ENCODE results near the gene KDM2A.
A peak's percentile ranks its signal among the peaks of the same experiment; 100 is the strongest.

KDM2A gene

DNA sequence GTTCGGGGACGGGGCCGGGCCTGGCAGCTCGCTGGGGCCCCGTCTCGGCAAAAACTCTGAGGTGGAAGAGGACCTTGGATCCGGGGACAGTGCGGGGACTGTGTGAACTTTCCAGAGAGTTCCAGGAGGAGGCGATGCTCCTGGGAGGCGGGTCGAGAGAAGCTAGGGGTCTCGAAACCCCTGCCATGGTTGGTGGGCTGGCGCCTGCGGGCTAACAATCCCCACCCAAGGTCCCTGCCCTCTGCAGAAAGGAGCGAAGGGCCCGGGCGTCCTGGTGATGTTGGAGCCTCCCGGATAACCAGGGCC is 142.5 kb downstream of the KDM2A start:
- no peak for DNase-seq (ENCODE audit: low read depth)
- no peak overlapping the region for H3K4me3 ChIP-seq (ENCODE audit: low read length)
- TF ChIP-seq, protein P1, sequence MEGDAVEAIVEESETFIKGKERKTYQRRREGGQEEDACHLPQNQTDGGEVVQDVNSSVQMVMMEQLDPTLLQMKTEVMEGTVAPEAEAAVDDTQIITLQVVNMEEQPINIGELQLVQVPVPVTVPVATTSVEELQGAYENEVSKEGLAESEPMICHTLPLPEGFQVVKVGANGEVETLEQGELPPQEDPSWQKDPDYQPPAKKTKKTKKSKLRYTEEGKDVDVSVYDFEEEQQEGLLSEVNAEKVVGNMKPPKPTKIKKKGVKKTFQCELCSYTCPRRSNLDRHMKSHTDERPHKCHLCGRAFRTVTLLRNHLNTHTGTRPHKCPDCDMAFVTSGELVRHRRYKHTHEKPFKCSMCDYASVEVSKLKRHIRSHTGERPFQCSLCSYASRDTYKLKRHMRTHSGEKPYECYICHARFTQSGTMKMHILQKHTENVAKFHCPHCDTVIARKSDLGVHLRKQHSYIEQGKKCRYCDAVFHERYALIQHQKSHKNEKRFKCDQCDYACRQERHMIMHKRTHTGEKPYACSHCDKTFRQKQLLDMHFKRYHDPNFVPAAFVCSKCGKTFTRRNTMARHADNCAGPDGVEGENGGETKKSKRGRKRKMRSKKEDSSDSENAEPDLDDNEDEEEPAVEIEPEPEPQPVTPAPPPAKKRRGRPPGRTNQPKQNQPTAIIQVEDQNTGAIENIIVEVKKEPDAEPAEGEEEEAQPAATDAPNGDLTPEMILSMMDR (IDR thresholded peaks at IDR 0.05; ENCODE audit: insufficient read depth, low read depth, low read length, missing control alignments) = peak; percentile 28

DNA sequence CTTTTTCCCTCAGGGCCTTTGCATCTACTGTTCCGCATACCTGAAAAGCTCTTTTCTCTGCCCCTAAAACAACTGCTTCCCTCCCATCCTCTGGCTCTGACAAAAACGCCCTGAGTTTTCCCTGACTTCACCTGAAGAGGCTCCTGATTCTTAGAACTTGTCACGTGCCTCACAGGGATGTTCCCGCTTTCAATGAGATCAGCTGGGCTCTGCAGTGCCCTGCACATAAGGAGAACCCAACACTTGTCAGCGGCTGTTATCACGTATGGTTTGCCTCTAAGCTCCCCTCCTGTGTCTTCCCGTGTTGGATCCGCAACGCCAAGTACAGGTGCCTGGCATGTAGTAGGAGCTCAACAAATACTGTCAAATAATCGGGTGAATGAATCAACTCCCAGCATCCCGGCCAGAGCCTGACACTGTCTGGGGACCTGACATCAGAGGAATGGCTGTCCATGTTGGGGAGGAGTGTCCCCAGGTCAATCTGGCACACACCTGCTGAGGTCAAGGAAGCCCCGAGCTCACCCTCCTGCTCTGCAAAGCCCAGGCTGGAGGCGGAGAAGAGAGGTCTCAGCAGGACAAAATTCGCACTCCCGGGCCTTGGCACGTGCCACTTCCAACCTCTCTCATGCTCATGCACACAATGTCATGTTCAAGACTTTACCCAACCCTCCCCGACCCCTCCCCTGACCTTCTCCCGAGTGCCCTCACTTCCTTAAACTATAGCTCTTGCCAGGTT is 143.1 kb downstream of the KDM2A start:
- TF ChIP-seq, protein P1 (IDR thresholded peaks at IDR 0.05; ENCODE audit: insufficient read depth, low read depth, low read length, missing control alignments) = no peak
- H3K4me3 ChIP-seq (ENCODE audit: low read length) = no peak overlapping the region
- DNase-seq (ENCODE audit: low read depth) = no peak

DNA sequence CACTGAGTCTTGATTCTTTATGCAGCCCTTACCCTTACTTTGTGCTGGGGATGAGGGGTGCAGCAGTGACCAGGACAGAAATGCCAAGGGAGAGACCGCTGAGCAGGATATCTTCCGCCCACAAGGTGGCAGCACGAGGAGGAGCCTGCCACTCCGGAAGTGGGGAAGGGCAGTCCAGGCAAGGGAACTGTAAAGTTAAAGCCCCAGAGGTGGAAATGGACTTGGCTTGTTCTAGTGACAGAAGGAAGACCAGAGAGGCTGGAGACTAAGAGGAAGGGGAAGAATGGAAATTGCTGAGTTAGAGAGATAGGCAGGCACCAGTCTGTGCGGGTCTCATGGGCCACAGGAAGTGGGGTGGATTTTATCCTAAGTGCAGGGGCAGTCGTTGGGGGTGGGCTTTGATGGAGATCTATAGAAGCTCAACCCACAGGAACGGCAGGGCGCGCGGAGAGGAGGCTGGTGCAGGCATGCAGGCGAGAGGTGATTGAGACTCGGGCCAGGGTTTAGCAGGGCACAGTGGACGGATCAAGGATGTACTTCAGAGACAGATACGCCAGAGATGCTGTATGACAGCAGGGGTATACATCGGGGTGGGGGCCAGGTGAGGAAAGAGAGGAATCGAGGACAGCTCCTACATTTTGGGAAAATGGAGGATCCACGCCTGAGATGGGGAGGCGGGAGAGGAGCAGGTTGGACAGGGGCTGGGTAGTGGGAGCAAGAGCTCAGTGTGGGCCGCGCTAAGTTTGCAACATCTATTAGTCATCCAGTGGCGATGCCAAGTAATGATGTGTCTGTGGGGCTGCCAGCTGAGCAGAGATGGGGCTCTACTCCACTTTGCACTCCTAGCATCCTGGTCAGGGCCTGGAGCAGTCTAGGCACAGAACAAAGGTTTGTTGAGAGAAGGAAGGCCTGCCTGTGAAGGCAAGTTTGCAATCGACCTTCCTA is 143.9 kb downstream of the KDM2A start:
- no peak overlapping the region for H3K4me3 ChIP-seq (ENCODE audit: low read length)
- peak; percentile 92 for DNase-seq (ENCODE audit: low read depth)
- TF ChIP-seq, protein P1 (IDR thresholded peaks at IDR 0.05; ENCODE audit: insufficient read depth, low read depth, low read length, missing control alignments) = peak; percentile 88

DNA sequence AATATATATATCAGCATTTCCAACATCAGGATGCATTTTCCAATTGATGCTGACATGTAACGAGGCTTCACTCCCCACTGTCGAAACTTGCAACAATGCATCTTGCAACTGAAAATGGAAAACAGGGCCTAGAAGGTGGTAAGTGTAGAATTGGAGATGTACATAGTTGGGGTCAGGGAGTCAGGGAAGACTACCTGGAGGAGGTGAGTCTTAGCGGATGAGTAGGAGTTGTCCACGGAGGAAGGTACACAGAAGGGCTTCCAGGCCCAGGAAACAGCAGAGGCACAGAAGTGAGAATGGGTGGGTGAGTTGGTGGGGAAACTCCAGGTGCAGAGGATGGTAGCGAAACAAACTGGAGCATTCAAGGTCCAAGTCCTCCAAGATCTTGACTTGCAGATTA is 145.2 kb downstream of the KDM2A start:
- no peak for DNase-seq (ENCODE audit: low read depth)

DNA sequence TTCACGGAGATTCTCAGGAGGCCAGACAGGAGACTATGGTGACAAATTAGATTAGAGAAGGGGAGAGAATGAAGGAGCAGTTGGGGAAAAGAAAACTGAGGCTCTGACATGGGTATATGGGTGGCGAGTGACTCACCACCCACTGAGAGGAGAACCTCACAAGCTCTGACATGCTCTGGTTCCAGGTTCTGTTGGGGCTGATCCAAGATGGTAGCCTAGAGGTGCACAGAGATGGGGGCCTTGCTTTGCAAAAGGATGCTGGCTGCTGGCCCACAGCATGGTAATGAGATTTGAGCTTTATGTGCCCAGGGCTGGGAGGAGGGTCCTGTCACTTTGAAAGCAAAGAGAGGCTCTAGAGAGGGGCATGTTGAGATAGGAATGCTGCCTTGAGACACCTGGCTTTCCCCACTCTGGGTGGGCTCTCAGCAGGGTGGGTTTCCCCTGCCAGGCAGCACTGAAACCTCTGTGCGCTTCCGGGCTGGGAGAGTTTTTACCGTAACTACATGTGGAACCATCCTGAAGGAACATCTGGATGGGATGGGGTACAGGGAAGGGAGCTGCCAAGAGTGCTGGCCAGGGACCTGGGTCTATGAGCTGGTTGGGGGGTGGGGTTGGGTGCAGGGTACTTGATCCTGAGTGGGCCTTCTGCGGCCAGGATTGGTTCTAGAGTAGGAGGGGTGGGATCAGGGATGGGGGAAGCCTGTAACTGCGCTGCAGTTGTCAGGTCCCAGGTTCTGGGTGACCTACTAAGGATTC is 146.0 kb downstream of the KDM2A start:
- peak; percentile 86 for DNase-seq (ENCODE audit: low read depth)
- H3K4me3 ChIP-seq (ENCODE audit: low read length) = no peak overlapping the region
- TF ChIP-seq, protein P1 (IDR thresholded peaks at IDR 0.05; ENCODE audit: insufficient read depth, low read depth, low read length, missing control alignments) = no peak

More for the DNA sequence above, 145.2 kb downstream of the KDM2A start:
- H3K4me3 ChIP-seq (ENCODE audit: low read length) = no peak overlapping the region
- TF ChIP-seq, protein P1 (IDR thresholded peaks at IDR 0.05; ENCODE audit: insufficient read depth, low read depth, low read length, missing control alignments) = no peak

DNA sequence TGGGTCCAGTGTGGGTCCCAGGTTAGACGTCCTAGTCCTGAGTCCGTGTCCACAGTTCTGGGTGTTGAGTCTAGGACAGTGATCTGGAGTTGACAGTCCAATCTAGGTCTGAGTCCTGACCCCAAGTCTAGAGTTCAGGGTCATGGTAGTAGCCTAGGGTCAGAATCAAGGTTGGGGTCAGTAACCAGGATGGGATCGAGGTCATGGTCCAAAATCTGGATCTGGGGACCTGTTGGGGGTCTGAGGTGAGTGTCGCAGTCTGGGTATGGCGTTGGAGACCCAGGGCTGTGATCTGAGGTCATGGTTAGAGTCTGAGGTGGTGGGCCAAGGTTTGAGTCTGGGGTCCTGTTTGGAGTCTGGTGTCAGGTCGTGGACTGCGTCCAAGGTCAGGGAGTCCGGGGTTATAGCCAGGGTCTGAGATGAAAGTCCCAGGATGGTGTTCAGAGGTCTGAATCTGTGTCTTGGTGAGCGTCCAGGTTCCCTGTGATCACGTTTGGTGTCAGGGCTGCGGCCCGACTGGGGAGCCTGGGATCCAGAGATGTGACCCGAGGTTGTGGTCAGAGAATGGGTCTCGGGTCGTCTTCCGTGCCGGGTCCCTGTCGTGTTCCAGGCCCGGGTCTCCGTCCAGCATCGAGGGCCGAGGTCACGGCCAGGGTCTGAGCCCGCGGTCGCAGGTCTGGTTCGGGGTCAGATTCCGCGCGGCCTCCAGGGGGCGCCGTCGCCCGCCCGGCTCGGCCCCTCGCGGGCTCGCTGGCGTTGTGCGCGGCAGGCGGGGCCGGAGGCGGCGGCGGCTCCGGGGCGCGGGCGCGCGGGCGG is 146.8 kb downstream of the KDM2A start:
- peak; percentile 57 for DNase-seq (ENCODE audit: low read depth)
- TF ChIP-seq, protein P1 (IDR thresholded peaks at IDR 0.05; ENCODE audit: insufficient read depth, low read depth, low read length, missing control alignments) = peak; percentile 49
- peak overlapping the region; percentile 33 for H3K4me3 ChIP-seq (ENCODE audit: low read length)
